ENCODE results near the gene KDM5C.
"Not testable (repeated sequence)": the region's sequence is repeated elsewhere in the genome, so short reads cannot be mapped to it uniquely, and the experiment has no call there.

KDM5C gene

DNA sequence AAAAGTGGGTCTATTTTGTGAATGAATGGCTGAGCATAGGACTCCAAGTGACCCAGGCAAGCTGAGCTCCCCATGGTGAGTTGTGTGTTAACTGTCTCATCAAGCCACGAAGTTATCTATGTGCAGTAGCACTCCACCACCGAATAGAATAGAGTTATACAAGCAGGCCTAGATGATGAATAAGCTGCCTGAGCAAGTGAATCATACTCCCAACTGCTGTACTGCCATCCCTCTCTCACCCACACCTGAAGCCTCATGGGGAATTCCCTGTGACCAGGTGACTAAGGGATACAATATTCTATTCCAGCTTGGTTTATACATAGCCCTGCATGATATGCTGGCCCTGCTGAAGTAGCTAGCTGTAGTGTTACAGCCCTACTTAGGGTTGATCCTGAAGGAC, 38.7 kb downstream of the KDM5C start:
- no peak for DNase-seq

DNA sequence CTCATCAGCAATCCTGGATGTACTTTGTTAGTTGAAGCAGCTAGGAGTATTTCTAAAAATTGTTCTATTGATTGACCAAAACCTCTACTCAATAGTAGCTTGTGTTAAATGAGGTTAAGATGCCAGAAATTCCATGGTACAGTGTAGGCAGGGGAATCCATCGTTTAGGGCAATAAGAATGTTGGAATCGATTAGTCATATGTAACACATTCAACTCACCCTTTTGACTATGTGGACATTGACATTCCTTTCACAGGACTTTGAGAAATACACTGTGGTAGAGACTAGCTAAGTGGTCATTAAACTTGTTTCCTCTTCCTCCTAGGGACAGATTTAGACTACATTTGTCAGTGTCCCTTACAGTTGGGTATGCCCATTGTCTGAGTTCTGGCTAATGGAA, 40.2 kb downstream of the KDM5C start:
- DNase-seq: no peak

DNA sequence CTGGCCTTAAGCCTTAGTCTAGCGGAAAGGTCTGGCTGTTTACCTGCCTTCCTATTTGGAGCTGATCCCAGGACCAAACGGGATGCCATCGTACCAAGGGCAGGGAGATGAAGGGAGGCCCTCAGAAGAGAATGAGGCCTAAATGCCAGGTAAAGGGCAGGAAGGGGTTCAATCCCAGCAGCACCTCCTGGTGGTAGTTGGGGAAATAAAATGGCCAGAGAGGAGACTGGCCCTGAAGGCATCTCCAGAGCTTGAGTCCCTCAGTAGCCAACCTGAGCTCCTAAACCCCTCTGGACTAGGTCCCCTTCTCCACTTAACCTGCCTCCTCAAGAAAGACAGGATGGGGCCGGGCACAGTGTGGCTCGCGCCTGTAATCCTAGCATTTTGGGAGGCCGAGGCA, 53.7 kb downstream of the KDM5C start:
- DNase-seq: no peak

DNA sequence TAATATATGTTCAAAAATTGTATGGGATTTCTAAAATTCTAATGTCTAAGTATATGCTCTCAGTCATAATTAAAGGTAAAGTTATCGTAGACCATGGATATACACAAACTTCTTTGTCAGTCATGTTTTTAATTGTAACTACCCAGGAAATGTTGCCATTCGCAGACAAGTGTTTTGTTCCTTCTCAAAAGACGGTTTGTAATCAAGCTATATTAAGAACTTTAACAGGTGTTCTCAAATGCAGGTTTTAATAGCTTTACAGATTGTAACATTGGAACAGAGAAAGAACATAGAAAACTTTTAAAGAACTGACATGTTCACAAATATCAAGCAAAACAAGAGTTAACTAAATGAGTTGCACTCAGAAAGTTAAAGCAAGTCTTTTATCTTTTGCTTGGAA, 58.9 kb downstream of the KDM5C start:
- no peak for DNase-seq

DNA sequence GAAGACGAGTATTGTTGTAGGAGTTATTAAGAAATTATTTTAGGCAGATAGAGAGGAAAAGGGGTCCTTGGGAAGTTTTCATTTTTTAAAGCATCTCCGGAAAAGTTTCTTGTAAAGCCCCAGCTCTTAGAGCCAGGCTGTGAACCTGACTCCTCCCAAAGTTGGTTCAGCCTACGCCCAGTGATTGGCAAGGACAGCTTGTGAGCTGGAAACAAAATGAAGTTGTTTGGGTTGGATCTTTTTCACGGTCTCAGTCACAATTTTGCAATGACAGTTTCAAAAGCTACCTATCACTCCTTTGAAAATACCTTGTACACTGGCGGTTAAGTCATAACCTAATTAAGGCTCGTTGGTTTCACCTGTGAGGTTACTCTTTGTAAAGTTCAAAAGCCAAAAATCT, 60.4 kb downstream of the KDM5C start:
- not testable (repeated sequence) for DNase-seq

DNA sequence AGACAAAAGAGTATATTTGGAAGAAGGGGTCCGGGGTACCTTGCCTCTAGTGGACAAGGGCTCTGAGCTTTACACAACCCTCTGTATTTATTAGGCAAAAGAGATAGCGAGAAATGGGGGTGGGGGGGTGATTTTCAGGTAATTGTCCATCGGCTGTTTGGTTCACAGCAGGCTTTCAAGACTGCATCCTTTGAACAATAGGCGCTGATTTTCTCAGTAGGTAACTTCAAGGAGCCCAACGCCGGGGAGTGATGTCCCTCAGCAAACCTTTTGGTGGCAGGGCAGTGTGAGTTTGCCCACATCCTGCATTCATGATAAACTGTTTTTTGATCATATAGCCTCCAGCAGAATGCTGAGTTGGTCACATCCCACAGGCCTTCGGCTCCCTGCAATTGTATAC, 61.6 kb downstream of the KDM5C start:
- no peak for DNase-seq

DNA sequence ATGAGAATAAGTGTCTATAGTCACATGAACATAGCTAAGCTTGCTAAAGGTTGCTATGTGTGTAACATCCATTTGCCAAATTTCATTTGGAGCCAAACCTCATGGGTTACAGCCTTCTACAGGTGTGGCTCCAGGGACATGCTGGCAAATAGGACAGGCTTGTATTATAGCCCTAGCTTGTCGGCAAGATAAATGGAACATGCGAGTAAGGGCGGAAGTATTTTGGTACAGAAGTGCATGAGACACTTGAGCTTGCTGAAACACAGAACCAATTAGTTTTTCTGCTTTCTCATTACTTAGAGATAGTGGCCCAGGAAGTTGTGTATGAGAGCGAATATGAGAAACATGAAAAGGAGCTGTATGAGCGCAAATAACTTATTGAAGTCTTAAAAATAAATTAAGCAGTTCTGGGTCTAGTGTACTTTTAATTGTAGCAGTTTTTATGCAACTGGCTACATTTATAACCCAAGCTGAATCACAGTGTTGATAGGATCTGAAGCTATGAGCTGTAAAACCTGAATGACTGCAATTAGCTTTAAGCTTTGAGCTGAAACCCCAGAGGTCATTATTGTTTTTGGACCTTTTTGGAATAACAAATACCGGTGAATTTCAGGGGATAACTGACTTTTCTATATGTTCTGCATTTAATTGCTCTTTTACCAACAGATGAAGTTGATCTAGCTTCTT, 64.6 kb downstream of the KDM5C start:
- DNase-seq: no peak

DNA sequence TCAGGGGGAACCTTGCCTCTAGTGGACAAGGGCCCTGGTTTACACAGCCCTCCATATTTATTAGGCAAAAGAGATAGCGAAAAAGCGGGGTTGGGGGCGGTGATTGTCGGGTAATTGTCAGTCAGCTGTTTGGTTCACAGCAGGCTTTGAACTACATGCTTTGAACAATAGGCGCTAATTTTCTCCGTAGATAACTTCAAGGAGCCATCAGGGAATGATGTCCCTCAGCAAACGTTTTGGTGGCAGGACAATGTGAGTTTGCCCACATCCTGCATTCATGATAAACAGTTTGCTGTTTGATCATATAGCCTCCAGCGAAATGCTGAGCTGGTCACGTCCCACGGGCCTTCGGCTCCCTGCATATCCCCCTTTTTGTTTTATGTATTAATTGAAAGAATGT, 65.8 kb downstream of the KDM5C start:
- no peak for DNase-seq

DNA sequence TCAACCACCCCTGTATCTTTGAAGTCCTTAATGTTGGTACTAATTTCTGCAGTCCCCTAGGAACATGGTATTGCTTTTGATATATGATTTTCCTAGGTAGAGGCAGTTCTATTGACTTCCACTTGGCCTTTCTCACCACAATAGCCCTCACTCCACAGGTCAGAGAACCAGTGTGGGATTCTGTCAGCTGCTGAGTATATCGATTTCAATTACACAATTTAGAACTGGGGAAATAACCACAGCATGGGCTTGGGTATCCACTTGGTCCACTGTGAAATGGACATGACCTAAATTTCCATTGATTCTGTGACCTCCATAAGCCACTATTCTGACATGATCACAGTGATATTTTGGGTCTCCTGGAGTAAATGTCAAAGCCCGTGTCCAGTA, 68.8 kb downstream of the KDM5C start:
- DNase-seq: no peak

DNA sequence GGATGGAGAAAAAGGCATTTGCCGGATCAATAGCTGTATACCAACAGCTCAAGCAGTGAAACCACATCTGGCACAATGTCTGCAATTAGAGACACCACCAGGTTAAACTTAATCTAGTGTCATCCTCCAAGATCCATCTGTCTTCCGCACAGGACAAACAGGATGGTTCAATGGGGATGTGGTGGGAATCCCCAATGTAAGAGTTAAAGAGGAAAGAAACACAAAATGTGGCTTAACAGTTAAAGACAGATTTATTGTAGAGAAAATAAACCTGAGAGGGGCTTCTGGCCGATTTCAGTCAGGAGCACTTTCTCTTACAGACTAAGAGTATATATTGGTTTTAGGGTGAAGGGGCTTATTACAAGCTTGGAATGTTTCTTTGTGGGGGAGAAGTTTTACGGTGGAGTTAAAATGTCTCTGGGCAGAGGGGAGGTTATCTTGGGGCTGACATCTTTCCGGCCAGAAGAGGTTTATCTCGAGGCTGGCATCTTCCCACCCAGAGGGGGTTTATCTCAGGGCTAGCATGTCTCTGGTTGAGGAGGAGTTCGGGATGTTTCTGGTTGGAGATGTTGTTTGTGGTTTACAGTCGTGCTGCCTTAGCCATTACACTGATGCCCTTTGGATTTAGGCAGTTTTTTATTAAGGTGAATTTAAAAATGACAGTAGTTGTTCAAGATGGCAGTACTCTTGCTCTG, 69.3 kb downstream of the KDM5C start:
- DNase-seq: no peak

DNA sequence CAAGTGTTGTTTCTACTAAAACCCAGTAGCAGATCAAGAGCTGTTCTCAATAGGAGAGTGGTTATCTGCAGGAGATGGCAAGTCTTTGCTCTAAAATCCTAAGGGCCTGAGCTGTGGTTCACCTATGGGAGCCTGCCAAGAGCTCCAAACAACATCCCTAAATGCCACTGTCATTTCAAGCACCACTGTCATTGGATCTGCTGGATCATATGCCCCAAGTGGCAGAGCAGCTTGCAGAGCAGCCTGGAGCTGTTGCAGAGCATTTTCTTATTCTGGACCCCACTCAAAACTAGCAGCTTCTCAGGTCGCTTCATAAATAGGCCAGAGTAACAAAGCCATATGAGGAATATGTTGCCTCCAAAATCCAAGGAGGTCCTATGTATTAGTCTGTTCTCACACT, 71.4 kb downstream of the KDM5C start:
- DNase-seq: no peak
